Neural progenitor cell (in vitro differentiated cells): ENCODE results near the gene SLC25A18. TPM values are rescaled to one million over a fixed set of nuclear protein-coding genes. Genes with fewer than 3 reads are reported as not detected.

Experiments
- DNase-seq: peaks from one replicate; pipeline ENCODE4 v3.0.0-alpha.2; 2016; ENCODE audit warnings: low spot score
- H2AFZ ChIP-seq: fragments of 200-600 bp; sonication (generic); replicated peaks from 2 replicates; pipeline ENCODE4 v1.6.1; 2016; ENCODE audit warnings: antibody characterized with exemption
- H3F3A ChIP-seq: fragments of 200-600 bp; sonication (generic); 2 replicates; pipeline ENCODE4 v1.6.1; 2016; ENCODE audit warnings: antibody characterized with exemption, low read depth
- H3K27ac ChIP-seq: fragments of 200-600 bp; sonication (generic); 2 replicates; pipeline ENCODE4 v1.5.1; 2016; ENCODE audit warnings: mild to moderate bottlenecking
- H3K27me3 ChIP-seq: fragments of 200-600 bp; sonication (generic); 2 replicates; pipeline ENCODE4 v1.6.1; 2016; ENCODE audit warnings: mild to moderate bottlenecking, moderate library complexity
- H3K36me3 ChIP-seq: fragments of 200-600 bp; sonication (generic); 2 replicates; pipeline ENCODE4 v1.5.1; 2016
- H3K4me1 ChIP-seq: fragments of 200-600 bp; sonication (generic); 2 replicates; pipeline ENCODE4 v1.6.1; 2016; ENCODE audit warnings: mixed run types
- H3K4me2 ChIP-seq: fragments of 200-600 bp; sonication (generic); 2 replicates; pipeline ENCODE4 v1.6.1; 2016
- H3K4me3 ChIP-seq: fragments of 200-600 bp; sonication (generic); 2 replicates; pipeline ENCODE4 v1.5.1; 2016
- H3K79me2 ChIP-seq: fragments of 200-600 bp; sonication (generic); 2 replicates; pipeline ENCODE4 v1.6.1; 2016; ENCODE audit warnings: low read depth
- H3K9ac ChIP-seq: fragments of 200-600 bp; sonication (generic); 2 replicates; pipeline ENCODE4 v1.6.1; 2016
- H3K9me3 ChIP-seq: fragments of 200-600 bp; sonication (generic); 2 replicates; pipeline ENCODE4 v1.5.1; 2016; ENCODE audit warnings: low read depth
- H4K20me1 ChIP-seq: fragments of 200-600 bp; sonication (generic); 2 replicates; pipeline ENCODE4 v1.6.1; 2016; ENCODE audit warnings: low read depth
- H3K27ac Mint-ChIP-seq: 3 replicates; pipeline ENCODE4 v1.8.0; 2021; ENCODE audit warnings: mixed read lengths
- H3K27me3 Mint-ChIP-seq: 2 replicates; pipeline ENCODE4 v1.8.0; 2022; ENCODE audit warnings: low read depth, mild to moderate bottlenecking, inconsistent platforms, moderate library complexity, mixed read lengths; ENCODE audit not compliant: insufficient read depth
- H3K36me3 Mint-ChIP-seq: 3 replicates; pipeline ENCODE4 v1.8.0; 2021; ENCODE audit warnings: mixed read lengths
- H3K4me1 Mint-ChIP-seq: 3 replicates; pipeline ENCODE4 v1.8.0; 2021; ENCODE audit warnings: mixed read lengths
- H3K4me3 Mint-ChIP-seq: 3 replicates; pipeline ENCODE4 v1.8.0; 2021; ENCODE audit warnings: mild to moderate bottlenecking, moderate library complexity, mixed read lengths
- H3K9me3 Mint-ChIP-seq: 3 replicates; pipeline ENCODE4 v1.8.0; 2020; ENCODE audit warnings: mixed read lengths
- EZH2 ChIP-seq: fragments of 200-600 bp; sonication (generic); IDR thresholded peaks from 2 replicates; pipeline ENCODE4 v1.6.1; 2017; ENCODE audit warnings: antibody characterized with exemption, mild to moderate bottlenecking, moderate library complexity
- EZH2phosphoT487 ChIP-seq: fragments of 200-600 bp; sonication (generic); IDR thresholded peaks from 2 replicates; pipeline ENCODE4 v1.6.1; 2017; ENCODE audit warnings: antibody characterized with exemption
- total RNA-seq: library from RNA; depleted of rRNA; stranded (reverse); fragments of >200 nt; gene quantifications from 2 replicates; pipeline ENCODE4 v1.2.3, GENCODE V29; 2015; ENCODE audit warnings: low replicate concordance
- TF ChIP-seq, protein P1 (sequence below): fragments of 200-600 bp; sonication (generic); IDR thresholded peaks from 2 replicates; pipeline ENCODE4 v1.5.1; 2017; ENCODE audit warnings: antibody characterized with exemption, mild to moderate bottlenecking

The SLC25A18 gene
- total RNA-seq, 1 donor from 2014 or later: 0.88 TPM

DNA sequence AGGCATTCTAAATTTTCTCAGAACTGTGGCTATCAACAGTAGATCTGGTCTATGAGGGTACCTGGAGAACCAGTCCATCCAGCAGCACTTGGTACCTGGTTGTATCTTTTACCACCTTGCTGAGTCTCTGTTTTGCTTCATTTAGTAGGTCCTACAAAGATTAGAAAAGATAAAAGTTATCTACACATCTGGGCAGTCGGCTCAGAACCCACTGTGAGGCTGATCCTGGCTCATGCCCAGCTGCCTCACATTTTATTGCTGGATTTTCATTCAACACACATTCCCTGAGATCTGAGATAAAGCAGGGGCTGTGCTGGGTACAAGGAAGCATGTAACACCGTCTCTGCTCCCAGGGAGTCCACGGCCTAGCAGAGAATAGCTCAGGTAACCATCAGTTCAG lies 37.7 kb downstream of the SLC25A18 start:
- H3F3A ChIP-seq: no peaks in the 10 kb centered on the region
- H3K4me3 Mint-ChIP-seq: no peak overlapping the region
- H3K4me1 Mint-ChIP-seq: peaks cover 4% of the 10 kb centered on the region
- H3K9me3 ChIP-seq: no peaks in the 10 kb centered on the region
- peaks cover 2% of the 10 kb centered on the region for H3K9me3 Mint-ChIP-seq
- H3K27me3 ChIP-seq: no peaks in the 10 kb centered on the region
- H3K27me3 Mint-ChIP-seq: no peaks in the 10 kb centered on the region
- no peak overlapping the region for H3K4me3 ChIP-seq
- DNase-seq: no peak
- TF ChIP-seq, protein P1, sequence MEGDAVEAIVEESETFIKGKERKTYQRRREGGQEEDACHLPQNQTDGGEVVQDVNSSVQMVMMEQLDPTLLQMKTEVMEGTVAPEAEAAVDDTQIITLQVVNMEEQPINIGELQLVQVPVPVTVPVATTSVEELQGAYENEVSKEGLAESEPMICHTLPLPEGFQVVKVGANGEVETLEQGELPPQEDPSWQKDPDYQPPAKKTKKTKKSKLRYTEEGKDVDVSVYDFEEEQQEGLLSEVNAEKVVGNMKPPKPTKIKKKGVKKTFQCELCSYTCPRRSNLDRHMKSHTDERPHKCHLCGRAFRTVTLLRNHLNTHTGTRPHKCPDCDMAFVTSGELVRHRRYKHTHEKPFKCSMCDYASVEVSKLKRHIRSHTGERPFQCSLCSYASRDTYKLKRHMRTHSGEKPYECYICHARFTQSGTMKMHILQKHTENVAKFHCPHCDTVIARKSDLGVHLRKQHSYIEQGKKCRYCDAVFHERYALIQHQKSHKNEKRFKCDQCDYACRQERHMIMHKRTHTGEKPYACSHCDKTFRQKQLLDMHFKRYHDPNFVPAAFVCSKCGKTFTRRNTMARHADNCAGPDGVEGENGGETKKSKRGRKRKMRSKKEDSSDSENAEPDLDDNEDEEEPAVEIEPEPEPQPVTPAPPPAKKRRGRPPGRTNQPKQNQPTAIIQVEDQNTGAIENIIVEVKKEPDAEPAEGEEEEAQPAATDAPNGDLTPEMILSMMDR: no peak
- TF ChIP-seq EZH2 (no peak), EZH2phosphoT487 (no peak)
- H3K27ac Mint-ChIP-seq: peak overlapping the region; percentile 37
- H3K9ac ChIP-seq: no peak overlapping the region
- H3K4me2 ChIP-seq: no peak overlapping the region
- H2AFZ ChIP-seq: no peak overlapping the region
- peaks cover 9% of the 10 kb centered on the region for H3K36me3 ChIP-seq
- H3K4me1 ChIP-seq: no peaks in the 10 kb centered on the region
- peaks cover 37% of the 10 kb centered on the region for H3K79me2 ChIP-seq
- peaks cover 22% of the 10 kb centered on the region for H3K36me3 Mint-ChIP-seq
- peaks cover 14% of the 10 kb centered on the region for H4K20me1 ChIP-seq
- H3K27ac ChIP-seq: no peak overlapping the region

DNA sequence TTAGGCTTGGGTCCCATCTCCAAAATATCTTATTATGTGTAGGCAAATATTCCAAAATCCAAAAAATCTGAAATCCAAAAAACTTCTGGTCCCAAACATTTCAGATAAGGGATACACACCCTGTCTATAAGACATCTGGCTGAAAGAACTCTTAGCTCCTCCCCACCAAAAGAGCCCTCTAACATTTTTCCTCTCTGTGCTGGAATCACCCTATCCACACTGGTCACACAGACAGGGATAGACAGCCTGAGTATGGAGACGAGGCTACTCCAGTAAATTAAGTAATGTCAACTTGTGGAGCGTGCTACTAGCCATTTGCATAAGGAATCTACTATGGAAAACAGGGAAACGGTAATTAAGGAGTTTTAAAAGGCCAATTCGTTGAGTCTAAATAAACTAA lies 40.4 kb downstream of the SLC25A18 start:
- Mint-ChIP-seq H3K27me3 (no peaks in the 10 kb centered on the region), H3K9me3 (no peaks in the 10 kb centered on the region), H3K27ac (no peak overlapping the region), H3K36me3 (peaks cover 4% of the 10 kb centered on the region), H3K4me3 (no peak overlapping the region), H3K4me1 (peaks cover 6% of the 10 kb centered on the region)
- no peaks in the 10 kb centered on the region for H3K9me3 ChIP-seq
- H3K27ac ChIP-seq: no peak overlapping the region
- H2AFZ ChIP-seq: no peak overlapping the region
- TF ChIP-seq EZH2phosphoT487: no peak
- TF ChIP-seq, protein P1: no peak
- TF ChIP-seq EZH2: no peak
- H4K20me1 ChIP-seq: peaks cover 20% of the 10 kb centered on the region
- no peaks in the 10 kb centered on the region for H3K4me1 ChIP-seq
- no peak overlapping the region for H3K9ac ChIP-seq
- no peaks in the 10 kb centered on the region for H3F3A ChIP-seq
- peaks cover 4% of the 10 kb centered on the region for H3K36me3 ChIP-seq
- no peak overlapping the region for H3K4me2 ChIP-seq
- peaks cover 37% of the 10 kb centered on the region for H3K79me2 ChIP-seq
- H3K27me3 ChIP-seq: no peaks in the 10 kb centered on the region
- no peak for DNase-seq
- H3K4me3 ChIP-seq: no peak overlapping the region

DNA sequence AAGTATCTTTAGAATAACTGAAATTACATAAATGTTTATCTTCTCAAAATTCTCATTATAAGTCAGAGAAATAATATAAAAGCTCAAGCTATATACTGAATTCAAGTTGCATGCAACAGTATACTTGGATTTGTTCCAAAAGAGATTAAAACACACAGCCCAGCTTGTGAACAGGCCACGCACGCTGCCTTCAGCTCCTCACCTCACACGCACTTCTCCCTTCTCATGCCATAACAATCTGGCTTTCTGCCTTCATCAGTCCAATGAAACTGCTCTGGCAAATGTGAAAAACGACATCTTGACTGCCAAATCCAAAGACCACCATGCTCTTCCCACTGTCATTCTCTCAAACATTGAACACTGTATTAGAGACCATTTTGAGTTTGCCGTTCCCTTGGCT lies 43.2 kb downstream of the SLC25A18 start:
- TF ChIP-seq EZH2: no peak
- no peak for TF ChIP-seq EZH2phosphoT487
- TF ChIP-seq, protein P1: no peak
- H3K4me1 ChIP-seq: no peaks in the 10 kb centered on the region
- no peaks in the 10 kb centered on the region for H3K9me3 ChIP-seq
- Mint-ChIP-seq H3K27ac (no peak overlapping the region), H3K27me3 (no peaks in the 10 kb centered on the region), H3K9me3 (no peaks in the 10 kb centered on the region), H3K4me1 (peaks cover 6% of the 10 kb centered on the region), H3K36me3 (peaks cover 6% of the 10 kb centered on the region), H3K4me3 (no peak overlapping the region)
- H4K20me1 ChIP-seq: peaks cover 12% of the 10 kb centered on the region
- peaks cover 37% of the 10 kb centered on the region for H3K79me2 ChIP-seq
- no peaks in the 10 kb centered on the region for H3F3A ChIP-seq
- no peak overlapping the region for H3K4me2 ChIP-seq
- no peak overlapping the region for H3K27ac ChIP-seq
- H3K36me3 ChIP-seq: no peaks in the 10 kb centered on the region
- no peak overlapping the region for H3K4me3 ChIP-seq
- no peak overlapping the region for H3K9ac ChIP-seq
- DNase-seq: no peak
- no peaks in the 10 kb centered on the region for H3K27me3 ChIP-seq
- no peak overlapping the region for H2AFZ ChIP-seq
